NCI-H2029 treated with DMSO at 0.1 percent for 48 hours (cell line): ENCODE measurements around the gene TAS2R60.
"Not testable (repeated sequence)": the region's sequence is repeated elsewhere in the genome, so short reads cannot be mapped to it uniquely, and the experiment has no call there.

Source experiments
- DNase-seq: peaks from one replicate; lab custom pipeline; 2025; lab: John Stamatoyannopoulos, UW

The TAS2R60 gene

GRCh38 chr7:143443153-143443552, at the start of gene TAS2R60:
TSS of gene TAS2R60 (plus strand) at chr7:143443453. CDS start at chr7:143443453, 0 bp downstream.
- no peak for DNase-seq

- no peak for DNase-seq
Measured at GRCh38 chr7:143394068-143394467, 49.2 kb upstream of the TAS2R60 start.

DNA sequence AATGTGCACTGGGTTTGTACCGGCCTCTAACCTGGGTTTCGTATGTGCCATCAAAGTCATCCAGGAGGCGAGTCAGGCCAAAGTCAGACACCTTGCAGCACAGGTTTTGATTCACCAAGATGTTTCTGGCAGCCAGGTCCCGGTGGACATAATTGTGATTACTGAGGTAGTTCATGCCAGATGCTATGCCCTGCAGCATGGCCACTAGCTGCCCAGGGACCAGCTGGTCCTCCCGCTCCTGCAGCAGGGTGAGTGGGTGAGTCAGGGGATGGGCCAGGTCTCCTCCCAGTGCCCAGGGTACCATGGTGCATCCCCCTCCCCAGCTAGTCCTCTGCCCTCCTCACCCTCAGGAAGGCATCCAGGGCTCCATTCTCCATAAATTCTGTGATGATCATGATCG, 48.5 kb upstream of the TAS2R60 start:
- DNase-seq, result no peak

GRCh38 chr7:143395187-143396149, 47.8 kb upstream of the TAS2R60 start:
- DNase-seq, result no peak

DNA sequence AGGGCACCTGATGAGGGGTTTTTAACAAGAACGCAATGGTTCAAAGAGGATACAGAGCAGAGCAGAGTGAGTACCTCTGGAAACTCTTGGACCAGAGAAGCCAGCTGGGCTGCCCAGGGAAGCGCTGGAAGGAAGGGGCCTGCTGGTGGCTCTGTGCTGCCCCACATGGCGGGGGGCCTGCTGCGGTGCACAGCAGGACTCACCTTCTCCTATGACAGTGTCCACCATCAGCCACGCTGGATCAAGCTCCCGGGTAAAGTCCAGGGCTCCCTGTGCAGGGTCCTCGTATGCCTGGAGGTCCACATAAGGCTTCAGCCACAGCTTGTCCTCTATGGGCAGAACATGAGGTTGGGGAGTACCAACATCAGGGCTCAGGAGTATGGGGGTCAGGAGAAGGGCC, 47.1 kb upstream of the TAS2R60 start:
- no peak for DNase-seq

GRCh38 chr7:143396625-143397556, 46.4 kb upstream of the TAS2R60 start:
- no peak for DNase-seq

- DNase-seq, result no peak
Measured at GRCh38 chr7:143397710-143398530, 45.3 kb upstream of the TAS2R60 start.

DNA sequence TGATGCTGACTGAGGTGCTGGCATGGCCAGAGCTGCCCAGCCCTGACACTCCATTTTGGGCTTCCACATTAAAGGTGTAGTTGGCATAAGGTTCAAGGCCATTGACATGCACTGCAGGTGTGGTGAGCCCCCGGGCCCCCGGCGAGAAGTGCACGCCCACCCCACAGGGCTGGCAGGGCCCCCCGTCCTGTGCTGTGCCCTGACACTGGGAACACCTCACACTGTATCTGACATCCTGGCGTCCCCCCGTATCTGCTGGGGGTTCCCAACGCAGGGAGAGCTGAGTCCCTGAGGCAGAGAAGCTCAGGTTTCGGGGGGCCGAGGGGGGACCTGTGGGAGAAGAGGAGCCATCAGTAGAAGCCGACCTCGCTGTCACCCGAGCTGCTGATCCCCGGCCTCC, 44.6 kb upstream of the TAS2R60 start:
- DNase-seq, result no peak

DNA sequence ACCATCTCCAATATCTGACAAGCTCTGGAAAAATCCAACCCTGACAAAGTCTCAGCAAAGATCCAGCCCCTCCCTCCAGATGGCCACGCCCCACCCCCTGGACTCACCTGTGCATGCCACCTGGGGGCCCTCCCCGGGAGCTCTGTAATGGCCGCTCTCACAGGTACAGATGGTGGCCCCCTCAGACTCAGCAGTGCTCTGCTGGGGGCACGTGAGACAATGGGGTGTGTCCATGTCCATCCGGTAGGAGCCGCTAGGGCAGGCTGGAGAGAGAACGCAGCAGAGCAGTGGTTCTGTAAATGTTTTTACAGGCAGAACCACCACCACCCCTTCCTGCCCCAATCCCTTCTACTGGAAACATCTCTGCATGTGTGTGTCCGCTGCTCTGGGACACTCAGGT, 44.1 kb upstream of the TAS2R60 start:
- DNase-seq, result no peak

GRCh38 chr7:143399642-143400041, 43.6 kb upstream of the TAS2R60 start:
- DNase-seq, result no peak

DNA sequence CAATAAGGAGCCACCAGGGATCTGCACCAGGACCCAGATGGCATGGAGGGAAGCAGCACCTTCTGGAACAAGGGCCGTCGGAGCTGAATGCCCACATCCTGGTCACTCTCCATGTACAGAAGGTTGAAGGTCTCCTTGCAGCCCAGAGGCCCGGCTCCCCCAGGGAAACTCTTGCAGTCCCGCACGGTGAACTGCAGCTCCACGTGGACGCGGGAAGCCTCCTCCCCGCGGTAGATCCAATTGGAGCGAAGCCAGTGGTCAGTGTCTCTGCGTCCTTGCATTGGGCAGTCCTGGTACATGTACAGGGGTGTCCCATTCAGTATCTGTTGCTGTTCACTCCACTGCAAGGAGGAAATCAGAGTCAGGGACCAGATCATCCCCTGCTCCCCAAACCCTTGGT, 42.0 kb upstream of the TAS2R60 start:
- no peak for DNase-seq

DNA sequence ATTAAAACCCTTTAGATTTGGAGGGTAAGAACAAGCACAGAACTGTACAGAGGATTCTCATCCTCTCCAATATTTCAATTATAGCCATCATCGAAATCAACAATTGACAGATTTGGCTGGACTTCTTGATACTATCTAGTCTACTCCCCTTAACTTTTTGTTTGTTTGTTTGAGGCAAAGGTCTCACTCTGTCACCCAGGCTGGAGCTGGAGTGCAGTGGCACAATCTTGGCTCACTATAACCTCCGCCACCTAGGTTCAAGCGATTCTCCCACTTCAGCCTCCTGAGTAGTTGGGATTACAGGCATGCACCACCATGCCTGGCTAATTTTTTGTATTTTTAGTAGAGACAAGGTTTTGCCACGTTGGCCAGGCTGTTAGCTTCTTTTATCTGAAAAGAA, 41.0 kb upstream of the TAS2R60 start:
- not testable (repeated sequence) for DNase-seq

DNA sequence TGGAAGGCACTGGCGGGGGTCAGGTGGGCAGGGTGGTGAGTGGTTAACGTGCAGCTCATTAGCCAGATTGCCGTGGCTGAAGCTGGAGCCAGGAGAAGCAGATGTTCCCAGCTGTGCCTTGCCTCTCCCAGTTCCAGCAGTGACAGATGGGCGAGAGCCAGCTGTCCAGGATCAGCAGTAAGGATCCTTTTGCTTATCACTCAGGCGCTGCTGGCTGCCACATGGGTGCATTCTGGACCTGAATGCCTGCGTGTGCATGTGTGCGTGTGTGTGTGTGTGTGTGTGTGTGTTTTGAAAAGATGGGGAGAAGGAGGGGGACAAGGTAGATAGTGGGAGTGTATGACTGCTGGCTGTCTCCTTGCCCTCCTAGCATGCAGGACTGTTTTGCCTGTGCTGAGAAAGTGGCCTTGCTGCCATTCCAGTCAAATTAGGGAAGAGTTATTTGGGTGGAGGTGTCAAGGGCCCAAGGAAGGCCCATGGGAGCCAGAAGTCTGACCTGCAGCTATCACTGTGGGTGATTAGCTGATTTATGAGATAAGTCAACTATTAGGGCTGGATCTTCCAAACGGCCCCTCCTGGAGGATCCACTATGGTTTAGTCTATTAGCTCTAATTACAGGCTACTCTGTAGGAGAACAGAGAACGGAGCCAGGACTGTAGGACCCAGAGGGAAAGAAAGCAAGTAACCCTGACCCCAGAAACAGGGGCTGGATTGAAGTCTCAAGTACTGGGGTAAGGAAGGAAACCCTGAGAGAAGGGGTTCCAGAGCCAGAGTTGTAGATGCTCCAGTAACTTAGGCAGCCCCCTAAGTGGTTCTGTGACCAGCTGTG, 37.9 kb upstream of the TAS2R60 start:
- DNase-seq, result no peak

GRCh38 chr7:143406002-143406357, 37.3 kb upstream of the TAS2R60 start:
- no peak for DNase-seq

GRCh38 chr7:143407287-143408251, 35.7 kb upstream of the TAS2R60 start:
- no peak for DNase-seq

DNA sequence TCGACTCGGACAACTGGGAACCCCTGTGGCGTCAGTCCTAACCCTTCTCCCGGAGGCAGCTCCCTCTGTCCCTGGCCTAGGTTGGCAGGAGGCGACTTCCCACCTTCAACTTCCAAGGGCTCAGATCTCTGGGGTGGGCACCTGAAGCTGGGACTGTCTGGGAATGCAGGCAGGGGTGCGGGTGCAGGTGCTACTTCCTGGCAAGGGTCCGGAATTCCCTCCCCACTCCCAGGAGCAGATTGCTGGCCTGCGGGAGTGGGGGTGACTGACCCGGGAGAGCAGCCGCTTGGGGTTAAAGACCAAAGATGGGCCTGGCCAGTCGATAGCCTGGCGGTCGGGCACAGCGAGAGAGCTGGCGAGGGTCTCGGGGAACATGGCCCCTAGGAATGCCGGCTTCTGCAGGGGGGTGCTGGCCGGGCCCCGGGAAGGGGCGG, 35.0 kb upstream of the TAS2R60 start:
- no peak for DNase-seq

- DNase-seq, result peak; percentile 52
Measured at GRCh38 chr7:143408686-143409561, 34.3 kb upstream of the TAS2R60 start, which contains the start of gene EPHA1. TSS of gene EPHA1 (minus strand) at chr7:143408856. CDS start at chr7:143408805, 51 bp downstream.

GRCh38 chr7:143410521-143411004, 32.7 kb upstream of the TAS2R60 start:
- DNase-seq, result no peak
